ENCODE data around the gene UACA. TPM values are rescaled to one million over a fixed set of nuclear protein-coding genes. Genes with fewer than 3 reads are reported as not detected.

The UACA gene
- total RNA-seq, 4 donors from 2014 or later = 36.1 to 158 (median 47.3) TPM

DNA sequence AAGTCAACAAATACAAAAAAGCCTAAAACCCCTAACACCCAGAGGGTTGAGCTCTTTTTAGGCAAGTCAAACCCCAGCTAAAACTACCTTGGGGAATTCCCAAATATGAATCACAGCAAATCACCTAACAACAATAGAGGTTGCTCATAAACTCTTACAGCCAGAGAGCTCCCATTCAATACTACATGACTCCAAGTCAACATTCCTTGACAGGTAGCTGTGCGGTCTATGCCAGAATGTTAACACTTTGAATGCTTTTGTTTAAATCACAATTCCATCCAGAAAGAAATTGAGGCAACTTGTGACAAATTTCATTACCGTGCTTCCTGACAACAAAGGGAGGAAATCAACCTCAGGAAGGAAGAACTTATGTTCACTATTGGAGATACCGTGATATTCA is 7.5 kb upstream of the UACA start:
- TF ChIP-seq, protein P1, sequence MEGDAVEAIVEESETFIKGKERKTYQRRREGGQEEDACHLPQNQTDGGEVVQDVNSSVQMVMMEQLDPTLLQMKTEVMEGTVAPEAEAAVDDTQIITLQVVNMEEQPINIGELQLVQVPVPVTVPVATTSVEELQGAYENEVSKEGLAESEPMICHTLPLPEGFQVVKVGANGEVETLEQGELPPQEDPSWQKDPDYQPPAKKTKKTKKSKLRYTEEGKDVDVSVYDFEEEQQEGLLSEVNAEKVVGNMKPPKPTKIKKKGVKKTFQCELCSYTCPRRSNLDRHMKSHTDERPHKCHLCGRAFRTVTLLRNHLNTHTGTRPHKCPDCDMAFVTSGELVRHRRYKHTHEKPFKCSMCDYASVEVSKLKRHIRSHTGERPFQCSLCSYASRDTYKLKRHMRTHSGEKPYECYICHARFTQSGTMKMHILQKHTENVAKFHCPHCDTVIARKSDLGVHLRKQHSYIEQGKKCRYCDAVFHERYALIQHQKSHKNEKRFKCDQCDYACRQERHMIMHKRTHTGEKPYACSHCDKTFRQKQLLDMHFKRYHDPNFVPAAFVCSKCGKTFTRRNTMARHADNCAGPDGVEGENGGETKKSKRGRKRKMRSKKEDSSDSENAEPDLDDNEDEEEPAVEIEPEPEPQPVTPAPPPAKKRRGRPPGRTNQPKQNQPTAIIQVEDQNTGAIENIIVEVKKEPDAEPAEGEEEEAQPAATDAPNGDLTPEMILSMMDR (IDR thresholded peaks at IDR 0.05) = no peak
- DNase-seq (ENCODE audit: low spot score) = no peak
- no peak for ATAC-seq (ENCODE audit: low FRiP score)

DNA sequence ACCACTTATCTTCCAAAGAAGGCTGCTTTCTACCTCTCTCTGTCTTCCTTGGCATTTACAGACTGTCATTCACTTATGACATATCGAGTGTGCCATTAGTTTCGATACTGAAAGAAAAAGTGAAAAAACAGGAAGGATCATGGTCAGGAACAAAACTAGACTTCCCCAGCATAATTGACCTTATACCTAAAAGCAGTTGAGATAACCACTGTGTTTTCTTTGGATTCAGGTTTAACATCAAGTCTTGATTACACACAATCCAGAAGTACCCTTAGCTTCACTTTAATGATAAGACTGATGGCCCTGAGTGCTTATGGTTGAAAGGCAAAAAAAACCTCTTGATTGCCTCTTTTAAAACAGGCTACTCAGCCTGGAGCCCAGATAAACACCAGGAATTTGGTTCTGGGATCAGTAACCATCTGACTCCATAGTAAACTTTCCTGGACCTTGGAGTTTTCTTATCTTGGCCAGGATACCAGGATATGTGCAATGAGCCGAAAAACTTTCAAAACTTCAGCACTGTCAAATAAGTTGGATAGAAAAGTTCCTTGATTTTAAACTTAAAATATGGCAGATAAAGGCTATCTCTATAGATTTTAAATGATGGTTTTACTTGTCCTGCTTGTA is 5.0 kb upstream of the UACA start:
- TF ChIP-seq, protein P1 (IDR thresholded peaks at IDR 0.05) = no peak
- ATAC-seq (ENCODE audit: low FRiP score) (no peak), DNase-seq (ENCODE audit: low spot score) (no peak)

DNA sequence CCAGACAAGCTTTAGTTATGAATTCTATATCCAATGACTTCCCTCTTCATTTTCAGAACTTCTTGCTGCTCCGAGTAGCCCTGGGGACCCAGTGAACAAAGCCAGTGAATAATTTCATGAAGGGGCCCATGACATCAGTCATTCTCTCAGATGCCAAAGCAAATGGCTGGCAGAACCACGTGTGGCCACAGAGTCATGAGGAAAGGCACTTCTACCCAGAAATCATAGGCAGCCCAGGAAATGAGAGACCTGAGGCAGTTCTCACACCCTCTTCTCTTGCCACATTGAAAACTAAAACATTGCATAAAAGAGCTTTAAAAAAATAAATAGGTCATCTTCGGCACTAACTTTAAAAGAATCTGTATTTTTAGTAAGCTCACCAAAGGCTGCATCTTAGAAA is 4.3 kb upstream of the UACA start:
- ATAC-seq (ENCODE audit: low FRiP score) (no peak), DNase-seq (ENCODE audit: low spot score) (no peak)
- TF ChIP-seq, protein P1 (IDR thresholded peaks at IDR 0.05) = no peak

DNA sequence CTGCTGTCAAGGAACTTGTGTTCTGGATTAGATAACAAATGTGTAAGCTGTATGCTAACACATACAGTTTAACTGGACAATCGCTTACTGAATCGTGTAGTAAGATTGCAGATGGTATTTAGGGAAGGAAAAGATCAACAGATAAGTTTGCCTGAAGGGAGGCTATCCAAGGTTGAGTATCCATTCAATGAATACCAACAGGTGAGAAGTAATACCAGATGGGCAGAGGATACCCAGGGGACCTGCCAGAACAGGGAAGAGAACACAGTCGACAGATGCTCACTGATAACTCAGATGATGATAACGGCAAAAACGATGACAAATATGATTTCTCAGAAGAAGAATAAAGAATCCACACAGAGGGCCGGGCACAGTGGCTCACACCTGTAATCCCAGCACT is 3.2 kb upstream of the UACA start:
- ATAC-seq (ENCODE audit: low FRiP score) = no peak
- TF ChIP-seq, protein P1 (IDR thresholded peaks at IDR 0.05) = no peak

DNA sequence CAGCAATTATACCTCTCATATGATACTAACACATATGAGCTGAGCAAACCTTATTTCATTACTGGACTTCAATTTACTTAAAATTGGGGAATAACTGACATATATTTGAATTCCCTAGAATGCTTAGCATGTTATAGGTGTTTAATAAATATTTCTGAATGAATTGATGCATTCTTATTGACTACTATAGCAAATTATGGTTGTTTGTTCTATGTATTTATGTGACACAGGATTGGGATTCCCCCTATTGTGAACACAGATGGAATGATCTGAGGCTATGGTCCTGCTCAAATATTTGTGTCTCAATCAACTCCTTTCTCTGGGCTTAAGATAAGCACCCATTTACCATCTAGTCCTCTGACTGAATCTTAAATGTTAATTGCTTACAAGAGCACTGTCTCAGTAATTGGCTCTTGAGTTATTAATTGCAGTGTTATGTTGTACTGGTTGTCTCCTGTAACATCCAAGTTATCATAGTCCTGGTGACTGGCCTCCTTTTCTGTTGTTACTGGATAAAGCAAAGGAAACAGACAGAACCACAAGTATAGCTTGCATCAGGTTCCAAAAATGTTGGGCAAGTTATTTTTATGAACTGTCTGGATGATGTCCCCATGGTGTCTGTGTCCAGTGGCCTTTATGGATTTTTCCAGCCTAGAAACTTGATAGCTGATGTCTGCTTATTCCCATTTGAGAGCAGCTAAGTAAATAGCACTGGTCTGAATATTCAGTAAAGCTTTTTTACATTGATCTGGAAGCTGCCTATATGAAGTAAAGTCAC is 2.3 kb upstream of the UACA start:
- DNase-seq (ENCODE audit: low spot score) (no peak), ATAC-seq (ENCODE audit: low FRiP score) (no peak)
- TF ChIP-seq, protein P1 (IDR thresholded peaks at IDR 0.05) = no peak

More for the DNA sequence above, 3.2 kb upstream of the UACA start:
- no peak for DNase-seq (ENCODE audit: low spot score)

DNA sequence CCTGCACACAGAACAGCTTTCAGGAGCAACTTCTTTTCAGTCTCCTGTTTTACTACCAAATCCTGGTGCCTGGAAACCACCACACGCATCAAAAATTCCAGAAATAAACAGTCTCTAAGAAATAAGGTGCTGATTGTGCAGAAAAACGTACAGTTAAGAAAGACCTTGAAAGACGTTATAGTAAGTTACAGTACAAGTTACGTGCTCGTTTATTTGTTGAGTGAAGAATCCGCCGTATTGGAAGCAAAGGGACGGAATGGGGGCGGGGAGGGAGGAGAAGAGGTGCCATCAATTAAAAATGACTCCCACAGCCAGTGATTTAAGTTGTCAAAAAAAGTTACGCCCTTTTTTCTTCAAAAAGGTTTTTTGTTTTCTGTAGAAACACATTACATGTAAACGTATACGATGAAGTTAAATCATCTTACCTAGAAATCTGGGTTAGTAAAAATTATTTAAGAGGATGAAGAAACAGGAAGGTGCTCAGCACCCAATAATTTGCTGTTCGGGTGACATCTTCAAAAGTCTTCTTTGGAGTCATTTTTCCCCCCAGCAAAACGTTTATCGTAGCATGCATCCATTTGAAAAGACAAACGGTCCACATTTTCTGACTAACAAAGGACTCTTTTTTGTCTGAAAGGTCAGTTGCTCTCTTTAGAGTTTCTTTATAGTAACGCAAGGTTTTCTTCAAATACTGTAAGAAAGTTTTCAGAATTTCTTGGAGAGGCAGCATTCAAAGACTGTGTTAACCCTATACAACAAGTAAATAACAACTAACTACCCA is 782 bp upstream of the UACA start:
- ATAC-seq (ENCODE audit: low FRiP score) (no peak), DNase-seq (ENCODE audit: low spot score) (no peak)

More for the DNA sequence above, 782 bp upstream of the UACA start:
- TF ChIP-seq, protein P1 (IDR thresholded peaks at IDR 0.05) = no peak
